GM20000 (cell line): Measurements from ENCODE around the gene NRDE2.

Source experiments
- DNase-seq: peaks from one replicate; pipeline ENCODE4 v3.0.0; 2012; ENCODE audit warnings: low spot score
- CTCF ChIP-seq: IDR thresholded peaks from 2 replicates; pipeline ENCODE4 v1.5.1; 2012; ENCODE audit warnings: mild to moderate bottlenecking, control low read depth; ENCODE audit errors: extremely low read depth, missing control alignments

The NRDE2 gene

GRCh38 chr14:90319634-90320541, 11.9 kb downstream of the NRDE2 start:
- no peak for TF ChIP-seq CTCF
- no peak for DNase-seq

- no peak for DNase-seq
- no peak for TF ChIP-seq CTCF
Observed at GRCh38 chr14:90319173-90319572, 12.6 kb downstream of the NRDE2 start.

- DNase-seq, result no peak
- TF ChIP-seq CTCF, result no peak
Observed at GRCh38 chr14:90318016-90318415, 13.7 kb downstream of the NRDE2 start.

GRCh38 chr14:90317286-90317685, 14.5 kb downstream of the NRDE2 start:
- TF ChIP-seq CTCF, result no peak
- no peak for DNase-seq

GRCh38 chr14:90308561-90308960, 23.2 kb downstream of the NRDE2 start:
- DNase-seq, result no peak
- no peak for TF ChIP-seq CTCF

- no peak for DNase-seq
Observed at GRCh38 chr14:90305176-90305601, 26.6 kb downstream of the NRDE2 start.

More at GRCh38 chr14:90305176-90305601, 26.6 kb downstream of the NRDE2 start:
- TF ChIP-seq CTCF, result no peak
